ENCODE measurements around the gene MRPS18B.

- TF ChIP-seq CTCF (IDR thresholded peaks at IDR 0.05; ENCODE audit: low read length), result no peak
- no peak for TF ChIP-seq EZH2 (IDR thresholded peaks at IDR 0.05; ENCODE audit: borderline replicate concordance, low read length)
Measured at GRCh38 chr6:30598912-30599624, 18.6 kb upstream of the MRPS18B start.

Data from OCI-LY1 (cell line).